UCSD-AML1 (cell line): ENCODE results near the gene MAGEA4.
"Not testable (repeated sequence)": the region's sequence is repeated elsewhere in the genome, so short reads cannot be mapped to it uniquely, and the experiment has no call there.

Source experiments
- DNase-seq: peaks from one replicate; lab custom pipeline; 2025; ENCODE audit not compliant: unreplicated experiment; lab: John Stamatoyannopoulos, UW

Gene MAGEA4, protein sequence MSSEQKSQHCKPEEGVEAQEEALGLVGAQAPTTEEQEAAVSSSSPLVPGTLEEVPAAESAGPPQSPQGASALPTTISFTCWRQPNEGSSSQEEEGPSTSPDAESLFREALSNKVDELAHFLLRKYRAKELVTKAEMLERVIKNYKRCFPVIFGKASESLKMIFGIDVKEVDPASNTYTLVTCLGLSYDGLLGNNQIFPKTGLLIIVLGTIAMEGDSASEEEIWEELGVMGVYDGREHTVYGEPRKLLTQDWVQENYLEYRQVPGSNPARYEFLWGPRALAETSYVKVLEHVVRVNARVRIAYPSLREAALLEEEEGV

DNA sequence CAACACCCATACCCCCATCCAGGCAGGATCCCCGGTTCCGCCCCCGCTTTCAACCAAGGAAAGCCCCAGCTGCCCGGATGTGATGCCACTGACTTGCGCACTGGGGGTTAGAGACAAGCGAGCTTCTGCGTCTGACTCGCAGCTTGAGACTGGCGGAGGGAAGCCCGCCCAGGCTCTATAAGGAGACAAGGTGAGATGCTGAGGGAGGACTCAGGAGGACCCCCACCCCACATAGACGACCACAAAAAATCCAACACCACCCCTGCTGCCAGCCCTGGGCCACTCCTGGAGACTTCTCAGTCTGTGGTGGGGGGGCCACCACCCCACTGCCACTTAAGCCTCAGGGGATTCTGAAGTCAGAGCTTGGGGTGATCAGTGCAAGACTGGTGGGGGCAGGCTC is at the start of gene MAGEA4:
Gene MAGEA4 (plus strand): TSS at position 110 of the 400 bp plus-strand sequence. CDS start 10,776 bp downstream, outside the sequence.
- no peak for DNase-seq

GRCh38 chrX:151870602-151871001 is 42.1 kb upstream of the MAGEA4 start:
- no peak for DNase-seq

- no peak for DNase-seq
Measured at GRCh38 chrX:151871244-151871643, 41.4 kb upstream of the MAGEA4 start.

DNA sequence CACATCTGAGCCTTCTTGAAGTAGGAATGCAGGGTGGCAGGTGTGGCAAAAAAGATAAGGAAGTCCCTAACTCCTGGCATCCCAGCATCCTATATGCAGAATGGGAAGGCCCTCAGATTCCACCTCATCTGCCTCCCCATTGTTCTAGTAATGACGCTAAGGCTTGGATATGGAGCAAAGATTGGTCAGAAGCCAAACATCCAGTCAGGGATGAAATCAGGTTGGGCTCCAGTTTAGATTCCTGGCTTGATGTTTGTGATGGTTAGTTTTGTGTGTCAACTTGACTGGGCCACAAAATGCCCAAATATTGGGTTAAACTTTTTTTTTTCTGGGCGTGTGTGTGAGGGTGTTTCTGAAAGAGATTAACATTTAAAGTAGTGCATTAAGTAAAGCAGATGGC is 39.6 kb upstream of the MAGEA4 start:
- DNase-seq: no peak

- DNase-seq: no peak
Measured at GRCh38 chrX:151875270-151876026, 37.2 kb upstream of the MAGEA4 start.

DNA sequence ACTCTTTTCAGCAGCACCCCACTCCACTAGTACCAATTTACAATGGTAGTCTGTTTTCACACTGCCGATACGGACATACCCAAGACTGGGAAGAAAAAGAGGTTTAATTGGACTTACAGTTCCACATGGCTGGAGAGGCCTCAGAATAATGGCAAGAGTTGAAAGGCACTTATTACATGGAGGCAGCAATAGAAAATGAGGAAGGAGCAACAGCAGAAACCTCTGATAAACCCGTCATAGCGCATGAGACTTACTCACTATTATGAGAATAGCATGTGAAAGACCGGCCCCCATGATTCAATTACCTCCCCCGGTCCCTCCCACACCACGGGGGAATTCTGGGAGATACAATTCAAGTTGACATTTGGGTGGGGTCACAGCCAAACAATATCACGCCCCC is 34.1 kb upstream of the MAGEA4 start:
- no peak for DNase-seq

- no peak for DNase-seq
Measured at GRCh38 chrX:151879856-151880255, 32.8 kb upstream of the MAGEA4 start.

DNA sequence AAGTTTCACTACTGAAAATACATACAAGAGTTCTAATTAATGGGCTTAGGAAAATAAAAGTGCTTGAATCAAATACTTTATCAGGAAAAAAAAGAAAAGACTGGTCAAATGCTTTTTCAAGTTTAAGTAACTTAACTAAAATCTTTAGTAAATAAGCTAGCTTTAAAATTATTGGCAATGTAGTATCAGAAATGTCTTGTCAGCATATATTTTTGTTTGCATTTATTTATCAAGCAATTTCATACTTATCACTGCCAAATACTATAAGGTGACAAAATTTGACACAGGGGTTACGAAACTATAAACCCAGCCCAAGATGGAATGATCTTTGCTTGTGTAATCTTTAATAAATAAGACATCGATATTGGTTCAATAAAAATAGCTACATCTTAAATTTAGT is 31.8 kb upstream of the MAGEA4 start:
- DNase-seq: no peak

- DNase-seq: no peak
Measured at GRCh38 chrX:151889421-151889820, 23.3 kb upstream of the MAGEA4 start.

- no peak for DNase-seq
Measured at GRCh38 chrX:151896734-151897474, 15.8 kb upstream of the MAGEA4 start.

GRCh38 chrX:151899622-151900021 is 13.1 kb upstream of the MAGEA4 start:
- DNase-seq: no peak

GRCh38 chrX:151901826-151902225 is 10.9 kb upstream of the MAGEA4 start:
- no peak for DNase-seq

DNA sequence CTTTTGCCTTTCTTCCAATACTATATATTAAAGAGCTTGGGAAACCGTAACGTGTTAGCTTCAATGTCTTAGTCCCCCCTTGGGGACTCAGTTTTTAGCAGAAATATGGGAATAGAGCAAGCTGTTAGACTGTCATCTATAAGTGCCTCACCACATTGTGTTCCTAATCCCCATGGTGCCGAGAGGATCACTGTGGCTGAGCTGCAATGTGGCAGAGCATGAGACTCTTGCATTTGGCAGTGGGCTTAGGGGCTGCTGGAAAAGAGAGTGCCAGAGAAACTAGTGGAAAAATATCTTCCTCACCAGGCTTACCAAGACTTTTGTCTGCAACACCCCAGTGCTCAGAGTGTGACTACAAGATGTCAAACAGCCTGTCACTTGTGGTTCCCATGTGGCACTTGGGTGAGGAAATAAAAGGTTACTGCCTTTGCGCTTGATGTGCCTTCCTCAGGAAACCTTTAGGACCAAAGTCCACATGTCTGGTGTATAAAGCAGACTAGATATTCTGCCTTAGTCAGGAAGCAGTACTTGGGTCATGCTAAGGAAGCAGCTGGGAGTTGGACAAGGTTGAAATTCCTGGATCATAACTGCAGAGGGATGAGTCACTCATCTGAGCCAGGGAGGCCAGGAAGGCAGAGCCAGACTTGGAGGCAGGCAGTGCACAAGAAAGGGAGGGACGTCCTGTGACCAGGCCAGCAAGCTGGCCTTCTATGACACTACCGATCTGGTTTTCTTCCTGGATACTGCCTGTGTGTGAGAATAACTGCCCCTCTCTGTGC is 9.7 kb upstream of the MAGEA4 start:
- no peak for DNase-seq

DNA sequence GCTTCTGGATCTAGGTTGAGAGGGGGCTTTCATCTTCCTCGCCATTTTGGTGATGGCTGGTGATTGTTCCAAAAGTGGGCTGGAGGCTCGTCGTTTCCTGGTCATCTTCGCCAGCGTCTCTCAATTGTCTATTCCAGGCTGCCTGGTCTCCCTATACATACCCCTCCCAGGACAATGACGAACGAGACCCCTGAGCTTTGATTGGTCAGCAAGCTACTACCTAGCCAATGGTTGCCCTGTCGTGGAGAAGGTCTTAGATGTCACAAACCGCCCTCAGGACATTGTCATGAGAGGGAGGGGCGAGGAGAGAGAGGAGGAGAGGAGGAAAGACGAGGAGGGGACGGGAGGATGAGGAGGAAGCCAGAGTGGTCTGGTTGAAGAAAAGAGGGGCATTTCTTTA is 7.7 kb upstream of the MAGEA4 start:
- no peak for DNase-seq

DNA sequence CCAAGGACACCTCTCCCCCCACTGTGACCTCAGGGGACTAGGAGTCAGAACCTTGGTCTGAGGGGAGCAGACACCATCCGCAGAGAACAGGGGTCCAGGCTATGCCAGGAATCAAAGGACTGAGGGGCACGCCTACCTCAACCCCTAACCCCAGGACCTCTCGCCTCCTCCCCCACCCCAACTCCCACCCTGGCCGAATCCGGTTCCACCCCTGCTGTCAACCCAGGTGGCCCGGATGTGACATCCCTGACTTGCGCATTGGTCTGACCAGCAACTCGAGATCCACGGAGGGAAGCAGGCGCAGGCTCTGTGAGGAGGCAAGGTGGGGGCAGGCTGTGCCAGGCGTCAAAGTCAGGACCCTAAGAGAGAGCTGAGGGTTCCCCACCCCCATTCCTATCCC is 468 bp upstream of the MAGEA4 start:
- no peak for DNase-seq

DNA sequence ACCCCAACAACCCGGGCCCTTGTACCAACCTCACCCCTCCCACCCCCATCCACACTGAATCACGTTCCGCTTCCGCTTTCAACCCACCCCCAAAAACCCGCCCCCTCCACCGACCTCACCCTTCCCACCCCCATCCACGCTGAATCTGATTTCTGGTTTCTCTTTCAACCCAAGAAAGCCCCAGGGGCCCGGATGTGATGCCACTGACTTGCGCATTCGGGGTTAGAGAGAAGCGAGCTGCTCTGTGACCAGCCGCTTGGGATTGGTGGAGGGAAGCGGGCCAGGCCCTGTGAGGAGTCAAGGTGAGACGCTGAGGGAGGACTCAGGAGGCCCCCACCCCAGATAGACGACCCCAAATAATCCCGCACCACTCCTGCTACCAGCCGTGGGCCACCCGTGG is 6.0 kb downstream of the MAGEA4 start:
- not testable (repeated sequence) for DNase-seq

DNA sequence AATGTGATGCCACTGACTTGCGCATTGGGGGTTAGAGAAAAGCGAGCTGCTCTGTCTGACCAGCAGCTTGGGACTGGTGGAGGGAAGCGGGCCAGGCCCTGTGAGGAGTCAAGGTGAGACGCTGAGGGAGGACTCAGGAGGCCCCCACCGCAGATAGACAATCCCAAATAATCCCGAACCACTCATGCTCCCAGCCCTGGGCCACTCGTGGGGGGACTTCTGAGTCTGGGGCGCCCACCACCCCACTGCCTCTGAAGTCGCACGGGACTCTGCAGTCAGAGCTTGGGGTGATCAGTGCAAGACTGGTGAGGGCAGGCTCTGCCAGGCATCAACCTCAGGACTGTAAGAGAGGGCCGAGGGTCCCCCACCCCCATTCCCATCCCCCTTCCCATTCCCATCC is 6.9 kb downstream of the MAGEA4 start:
- DNase-seq: no peak

DNA sequence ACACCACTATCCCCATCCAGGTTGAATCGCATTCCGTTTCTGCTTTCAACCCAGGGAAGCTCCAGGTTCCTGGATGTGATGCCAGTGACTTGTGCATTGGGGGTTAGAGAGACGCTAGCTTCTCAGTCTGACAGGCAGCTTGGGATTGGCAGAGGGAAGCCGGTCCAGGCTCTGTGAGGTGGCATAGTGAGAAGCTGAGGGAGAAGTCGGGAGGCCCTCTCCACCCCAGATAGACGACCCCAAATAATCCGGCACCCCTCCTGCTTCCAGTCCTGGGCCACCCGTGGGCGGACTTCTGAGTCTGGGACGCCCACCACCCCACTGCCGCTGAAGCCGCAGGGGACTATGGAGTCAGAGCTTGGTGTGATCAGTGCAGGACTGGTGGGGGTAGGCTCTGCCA is 7.4 kb downstream of the MAGEA4 start:
- DNase-seq: no peak

DNA sequence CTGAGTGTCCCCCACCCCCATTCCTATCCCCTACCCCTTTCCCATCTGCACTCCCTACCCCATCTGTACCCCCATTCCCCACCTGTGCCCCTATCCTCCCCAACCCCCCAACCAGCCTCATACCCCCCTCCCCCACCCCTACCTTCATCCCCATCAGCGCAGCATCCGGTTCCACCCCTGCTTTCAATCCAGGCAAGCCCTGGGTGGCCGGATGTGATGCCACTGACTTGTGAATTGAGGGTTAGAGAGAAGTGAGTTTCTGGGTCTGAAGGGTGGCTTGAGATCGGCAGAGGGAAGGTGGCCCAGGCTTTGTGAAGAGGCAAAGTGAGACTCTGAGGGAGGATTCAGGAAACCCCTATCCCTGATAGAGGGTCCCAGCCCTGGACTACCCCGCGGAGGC is 7.8 kb downstream of the MAGEA4 start:
- DNase-seq: no peak

- no peak for DNase-seq
Measured at GRCh38 chrX:151921292-151921691, 8.6 kb downstream of the MAGEA4 start.

DNA sequence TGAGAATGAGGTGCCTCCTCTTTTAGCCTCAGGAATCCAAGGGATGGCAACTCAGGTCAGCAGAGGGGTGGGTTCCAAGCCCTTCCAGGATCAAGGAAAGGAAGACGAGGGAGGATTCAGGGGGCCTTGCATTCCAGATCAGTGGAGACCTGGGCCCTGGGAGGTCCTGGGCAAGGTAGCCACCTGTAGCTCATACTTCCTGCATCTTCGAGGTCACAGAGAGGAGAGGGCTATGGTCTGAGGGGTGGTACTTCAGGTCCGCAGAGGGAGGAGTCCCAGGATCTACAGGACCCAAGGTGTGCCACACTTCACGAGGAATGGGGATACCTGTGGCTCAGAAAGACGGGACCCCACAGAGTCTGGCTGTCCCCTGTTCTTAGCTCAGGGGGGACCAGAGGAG is 9.2 kb downstream of the MAGEA4 start:
- no peak for DNase-seq
